HL-60 (cell line): ENCODE measurements around the gene RAB31.

Experiments
- CTCF ChIP-seq: IDR thresholded peaks from one replicate; pipeline ENCODE4 v1.5.1; 2011; ENCODE audit warnings: low read length, control low read depth, inconsistent platforms; ENCODE audit not compliant: insufficient read depth
- REST ChIP-seq: IDR thresholded peaks from 2 replicates; pipeline ENCODE4 v1.6.1; 2012; ENCODE audit warnings: low read depth; ENCODE audit not compliant: insufficient replicate concordance

- TF ChIP-seq CTCF (no peak), REST (no peak)
These were observed 2.8 kb upstream of the RAB31 start for GRCh38 chr18:9705183-9705829.
